Anterior cingulate cortex (tissue), 58 donors: Measurements from ENCODE around the gene TRIM26.

Experiments
- DNase-seq, 58 donors: peaks; one replicate each; lab custom pipeline; 2025; lab: John Stamatoyannopoulos, UW

TRIM26 gene

GRCh38 chr6:30211899-30212298 is 1.3 kb downstream of the TRIM26 start:
- DNase-seq = no peak

GRCh38 chr6:30211306-30211705 is 1.9 kb downstream of the TRIM26 start:
- no peak for DNase-seq

- no peak for DNase-seq
Observed at GRCh38 chr6:30207619-30208295, 5.4 kb downstream of the TRIM26 start.

- peak in 1 of 58 donors; percentile 10 for DNase-seq
Observed at GRCh38 chr6:30206799-30207618, 6.2 kb downstream of the TRIM26 start.

GRCh38 chr6:30206152-30206551 is 7.1 kb downstream of the TRIM26 start:
- DNase-seq = no peak

- DNase-seq = no peak
Observed at GRCh38 chr6:30204116-30204515, 9.1 kb downstream of the TRIM26 start.

- no peak for DNase-seq
Observed at GRCh38 chr6:30202366-30202765, 10.8 kb downstream of the TRIM26 start.

- DNase-seq = no peak
Observed at GRCh38 chr6:30200551-30201281, 12.5 kb downstream of the TRIM26 start.

GRCh38 chr6:30198166-30199084 is 14.8 kb downstream of the TRIM26 start:
- DNase-seq = no peak

- DNase-seq = no peak
Observed at GRCh38 chr6:30196376-30196775, 16.8 kb downstream of the TRIM26 start.

GRCh38 chr6:30195951-30196350 is 17.3 kb downstream of the TRIM26 start:
- no peak for DNase-seq

- DNase-seq = no peak
Observed at GRCh38 chr6:30194797-30195690, 18.2 kb downstream of the TRIM26 start.

- DNase-seq = peak in 1 of 58 donors; percentile 34
Observed at GRCh38 chr6:30192076-30192475, 21.1 kb downstream of the TRIM26 start.

GRCh38 chr6:30188541-30188940 is 24.7 kb downstream of the TRIM26 start:
- DNase-seq = no peak

GRCh38 chr6:30185846-30186484 is 27.2 kb downstream of the TRIM26 start:
- no peak for DNase-seq

GRCh38 chr6:30184417-30185031 is 28.7 kb downstream of the TRIM26 start:
- DNase-seq = no peak

- no peak for DNase-seq
Observed at GRCh38 chr6:30180145-30180544, 33.1 kb downstream of the TRIM26 start.

GRCh38 chr6:30178837-30179236 is 34.4 kb downstream of the TRIM26 start:
- no peak for DNase-seq
